Measurements from ENCODE around the gene CASP3.

Gene CASP3

DNA sequence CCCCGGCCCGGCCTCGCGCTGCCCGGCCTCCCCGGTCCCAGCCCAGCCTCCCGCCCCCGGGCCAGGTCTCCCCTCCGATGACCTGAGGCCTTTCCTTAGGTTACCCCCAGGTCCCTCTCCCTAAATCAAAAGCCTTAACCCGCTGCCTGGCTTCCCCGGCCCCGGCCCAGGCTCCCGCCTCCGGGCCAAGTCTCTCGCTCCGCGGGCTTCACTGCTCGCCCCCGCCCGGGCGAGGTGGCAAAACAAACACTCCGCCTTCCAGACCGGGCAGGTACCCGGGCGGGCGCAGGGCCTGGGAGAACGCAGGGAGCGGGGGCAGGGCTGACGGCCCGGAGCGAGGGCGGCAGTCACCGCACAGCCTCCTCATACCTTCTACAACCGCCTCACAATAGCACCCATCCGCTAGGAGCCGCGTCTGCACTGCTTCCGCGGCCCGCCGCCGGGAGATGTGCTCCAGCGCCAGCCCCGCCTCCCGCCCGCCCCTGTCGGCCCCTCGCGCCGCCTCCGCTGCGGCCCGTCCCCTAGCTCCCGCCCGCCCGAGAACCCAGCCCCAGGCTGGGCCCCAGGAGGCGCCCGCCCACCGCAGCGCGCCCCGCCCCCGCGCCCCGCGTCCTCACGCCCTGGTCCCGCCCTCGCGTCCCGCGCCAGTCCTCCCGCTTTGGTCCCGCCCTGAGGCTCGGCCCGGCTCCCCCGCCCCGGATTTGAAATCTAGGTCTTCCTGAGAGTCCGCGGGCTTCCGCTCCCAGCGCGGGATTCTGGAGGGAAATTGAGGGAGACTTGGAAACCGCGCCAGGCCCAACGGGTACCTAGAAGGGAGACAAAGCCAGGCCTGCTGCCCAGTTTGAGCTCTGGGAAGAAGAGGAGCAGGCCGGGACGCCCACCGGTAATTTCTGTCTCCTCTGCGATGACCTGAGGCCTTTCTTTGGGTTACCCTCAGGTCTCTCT is at the start of gene CASP3, which contains the start of gene PRIMPOL:
Gene CASP3, minus strand, starts transcription at position 422 of the 945 bp plus-strand sequence. CDS start 10,994 bp downstream, outside the sequence.
Gene PRIMPOL, plus strand, starts transcription at position 713 of the 945 bp plus-strand sequence. CDS start 7,403 bp downstream, outside the sequence.
- no peak for TF ChIP-seq ZNF274 (IDR thresholded peaks at IDR 0.05; ENCODE audit: low read depth, low read length)
- peak within 1 kb of the TSS; percentile 80 for H3K4me3 ChIP-seq (ENCODE audit: low read length)

DNA sequence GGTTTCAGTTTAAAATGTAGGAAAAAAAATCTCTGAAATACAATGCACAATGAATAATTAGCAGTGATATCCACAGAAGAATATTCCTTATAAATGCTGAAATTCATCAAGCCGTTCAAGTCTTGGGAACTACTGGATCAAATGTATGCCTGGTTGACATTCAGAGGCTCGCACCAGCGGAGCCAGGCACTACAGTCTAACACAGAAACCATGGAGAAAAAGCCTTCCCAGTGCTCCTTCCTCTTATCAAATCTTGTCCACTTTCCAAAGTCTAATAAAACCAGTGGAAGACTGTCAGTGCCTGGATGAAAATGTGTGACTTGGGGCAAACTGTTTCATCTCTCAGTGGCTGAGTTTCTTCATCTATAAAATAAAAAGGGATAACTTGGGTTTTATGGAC is 48.7 kb upstream of the CASP3 start:
- TF ChIP-seq ZNF274 (IDR thresholded peaks at IDR 0.05; ENCODE audit: low read depth, low read length): no peak
- H3K4me3 ChIP-seq (ENCODE audit: low read length): no peak overlapping the region

DNA sequence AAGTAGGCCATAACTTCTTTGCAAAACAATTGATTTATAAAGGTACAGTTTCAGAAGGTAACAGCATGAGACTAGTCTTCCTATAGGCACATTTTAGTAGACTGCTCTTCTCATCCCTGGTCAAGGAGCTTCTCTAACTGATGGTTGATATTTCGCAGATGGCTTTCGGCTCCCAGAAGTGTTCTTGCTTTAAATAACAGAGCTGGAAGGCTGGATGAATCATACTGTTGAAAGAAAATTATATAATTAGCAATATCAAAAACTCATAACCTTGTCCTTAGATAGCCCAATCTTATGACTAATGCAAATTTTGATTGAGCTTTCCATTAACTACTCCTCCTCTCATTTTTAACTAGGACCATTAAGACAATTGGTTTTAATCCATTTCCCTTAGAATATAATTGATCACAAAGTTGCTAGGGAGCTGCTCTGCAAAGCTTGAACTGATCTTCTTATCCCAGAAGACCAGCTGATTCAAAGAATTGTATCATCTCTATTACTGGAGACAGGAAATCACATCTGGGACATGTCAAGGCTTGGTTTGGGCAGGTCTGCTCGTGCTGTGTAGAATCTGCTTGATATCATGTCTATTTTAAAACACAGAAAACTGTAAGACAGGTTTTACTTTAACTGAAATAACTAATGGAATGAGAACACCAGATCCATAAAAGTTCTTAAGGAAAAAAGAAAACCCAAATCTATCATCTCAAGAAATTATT is 46.1 kb upstream of the CASP3 start:
- H3K4me3 ChIP-seq (ENCODE audit: low read length): no peak overlapping the region
- no peak for TF ChIP-seq ZNF274 (IDR thresholded peaks at IDR 0.05; ENCODE audit: low read depth, low read length)

- TF ChIP-seq ZNF274 (IDR thresholded peaks at IDR 0.05; ENCODE audit: low read depth, low read length): no peak
- no peak overlapping the region for H3K4me3 ChIP-seq (ENCODE audit: low read length)
These were observed 45.2 kb upstream of the CASP3 start for GRCh38 chr4:184694412-184694956.

- TF ChIP-seq ZNF274 (IDR thresholded peaks at IDR 0.05; ENCODE audit: low read depth, low read length): no peak
- H3K4me3 ChIP-seq (ENCODE audit: low read length): no peak overlapping the region
These were observed 43.8 kb upstream of the CASP3 start for GRCh38 chr4:184693056-184693455.

DNA sequence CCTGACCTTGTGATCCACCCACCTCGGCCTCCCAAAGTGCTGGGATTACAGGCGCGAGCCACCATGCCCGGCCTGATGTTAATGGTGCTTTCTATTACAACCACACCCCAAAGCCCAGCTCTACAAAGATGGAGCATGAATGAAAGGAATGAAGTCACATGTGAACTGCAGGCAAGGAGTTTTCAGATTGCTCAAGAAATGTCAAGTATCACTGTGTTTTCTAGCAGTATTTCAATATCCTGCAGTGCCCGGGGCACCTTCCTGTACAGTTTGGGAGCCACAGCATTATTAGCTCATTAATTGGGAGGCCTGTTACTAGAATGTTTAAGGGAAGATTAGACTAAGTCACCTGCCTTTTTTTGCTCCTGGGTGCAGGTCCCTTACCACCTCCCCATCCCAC is 40.4 kb upstream of the CASP3 start:
- H3K4me3 ChIP-seq (ENCODE audit: low read length): no peak overlapping the region
- no peak for TF ChIP-seq ZNF274 (IDR thresholded peaks at IDR 0.05; ENCODE audit: low read depth, low read length)

GRCh38 chr4:184688447-184688846 is 39.2 kb upstream of the CASP3 start:
- no peak for TF ChIP-seq ZNF274 (IDR thresholded peaks at IDR 0.05; ENCODE audit: low read depth, low read length)
- H3K4me3 ChIP-seq (ENCODE audit: low read length): no peak overlapping the region

GRCh38 chr4:184688005-184688404 is 38.8 kb upstream of the CASP3 start:
- TF ChIP-seq ZNF274 (IDR thresholded peaks at IDR 0.05; ENCODE audit: low read depth, low read length): no peak

GRCh38 chr4:184684491-184685189 is 35.4 kb upstream of the CASP3 start:
- H3K4me3 ChIP-seq (ENCODE audit: low read length): no peak overlapping the region
- TF ChIP-seq ZNF274 (IDR thresholded peaks at IDR 0.05; ENCODE audit: low read depth, low read length): no peak

More at GRCh38 chr4:184688005-184688404, 38.8 kb upstream of the CASP3 start:
- no peak overlapping the region for H3K4me3 ChIP-seq (ENCODE audit: low read length)

GRCh38 chr4:184681916-184682315 is 32.7 kb upstream of the CASP3 start:
- no peak for TF ChIP-seq ZNF274 (IDR thresholded peaks at IDR 0.05; ENCODE audit: low read depth, low read length)
- H3K4me3 ChIP-seq (ENCODE audit: low read length): no peak overlapping the region

DNA sequence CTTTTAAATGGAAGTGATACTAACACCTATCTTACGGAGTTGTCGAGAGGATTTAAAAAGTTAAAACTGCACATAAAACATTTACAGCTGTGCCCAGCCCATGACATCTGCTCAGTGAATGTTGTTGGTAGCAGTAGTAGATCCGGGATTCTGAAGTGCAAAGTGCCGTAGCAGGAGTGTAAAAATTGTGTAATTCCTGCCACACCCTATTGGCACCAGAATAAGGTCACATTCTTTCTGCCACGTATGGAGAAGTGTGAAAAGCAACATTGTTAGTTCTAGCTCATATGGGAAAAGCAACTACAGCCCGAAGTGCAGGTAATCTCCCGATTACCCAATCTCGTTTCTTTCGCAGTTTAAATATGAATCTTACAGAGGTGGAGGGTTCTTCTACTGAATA is 31.5 kb upstream of the CASP3 start:
- no peak for TF ChIP-seq ZNF274 (IDR thresholded peaks at IDR 0.05; ENCODE audit: low read depth, low read length)
- H3K4me3 ChIP-seq (ENCODE audit: low read length): no peak overlapping the region

DNA sequence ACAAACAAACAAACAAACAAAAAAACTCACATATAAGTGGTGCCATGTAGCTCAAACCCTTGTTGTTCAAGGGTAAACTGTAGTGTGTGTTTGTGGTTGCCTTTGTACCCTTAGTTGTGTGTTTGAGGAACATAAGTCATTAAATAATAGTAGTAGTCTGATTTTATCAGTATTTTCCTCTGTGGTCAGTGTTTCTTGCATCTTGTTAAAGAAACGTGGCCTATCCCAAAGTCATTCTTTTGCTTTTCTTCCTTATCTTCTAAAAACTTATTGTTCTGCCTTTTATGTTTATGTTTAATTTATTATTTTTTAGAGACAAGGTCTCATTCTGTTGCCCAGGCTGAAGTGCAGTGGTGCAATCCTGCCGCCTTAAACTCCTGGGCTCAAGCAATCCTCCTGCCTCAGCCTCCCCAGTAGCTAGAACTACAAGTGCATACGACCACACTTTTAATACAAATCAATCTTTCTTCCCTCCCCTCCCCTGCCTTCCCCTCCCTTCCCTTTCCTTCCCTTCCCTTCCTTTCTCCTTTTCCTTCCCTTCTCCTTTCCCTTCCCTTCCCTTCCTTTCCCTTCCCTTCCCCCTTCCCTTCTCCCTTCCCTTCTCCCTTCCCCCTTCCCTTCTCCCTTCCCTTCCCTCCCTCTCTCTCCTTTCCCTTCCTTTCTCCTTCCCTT is 26.7 kb upstream of the CASP3 start:
- no peak overlapping the region for H3K4me3 ChIP-seq (ENCODE audit: low read length)
- TF ChIP-seq ZNF274 (IDR thresholded peaks at IDR 0.05; ENCODE audit: low read depth, low read length): no peak

- TF ChIP-seq ZNF274 (IDR thresholded peaks at IDR 0.05; ENCODE audit: low read depth, low read length): no peak
- no peak overlapping the region for H3K4me3 ChIP-seq (ENCODE audit: low read length)
These were observed 25.8 kb upstream of the CASP3 start for GRCh38 chr4:184675018-184675417.
